Gastroesophageal sphincter (tissue), 4 donors: ENCODE measurements around the gene SAT2. TPM values are rescaled to one million over a fixed set of nuclear protein-coding genes. Genes with fewer than 3 reads are reported as not detected.
"Not testable (repeated sequence)": the region's sequence is repeated elsewhere in the genome, so short reads cannot be mapped to it uniquely, and the experiment has no call there.

Source experiments
- ATAC-seq: fragments of 150-250 bp; one replicate; pipeline ENCODE4 v1.9.1; 2016; ENCODE audit warnings: mild to moderate bottlenecking, moderate library complexity
- H3K27ac ChIP-seq, 4 donors: fragments of 200-600 bp; sonication (generic) in 3 of 4; 1 replicate in 3 of 4; 2 replicates in 1 of 4; pipeline ENCODE4 v1.5.1; 2016 to 2019
- H3K27me3 ChIP-seq: fragments of 200-600 bp; sonication (generic); one replicate; pipeline ENCODE4 v1.5.1; 2019
- H3K36me3 ChIP-seq, 2 donors: fragments of 200-600 bp; sonication (generic); one replicate each; pipeline ENCODE4 v1.5.1; 2019; ENCODE audit warnings: control low read depth in 1 of 2
- H3K4me1 ChIP-seq, 3 donors: fragments of 200-600 bp; sonication (generic); 1 replicate in 2 of 3; 2 replicates in 1 of 3; pipeline ENCODE4 v1.5.1; 2016 to 2019; ENCODE audit warnings: control low read depth in 2 of 3
- H3K4me3 ChIP-seq, 2 donors: fragments of 200-600 bp; sonication (generic); one replicate each; pipeline ENCODE4 v1.5.1; 2019; ENCODE audit warnings: mild to moderate bottlenecking in 1 of 2, moderate library complexity in 1 of 2
- H3K9me3 ChIP-seq, 3 donors: fragments of 200-600 bp; sonication (generic); one replicate each; pipeline ENCODE4 v1.5.1; 2017 to 2019; ENCODE audit warnings: control low read depth in 2 of 3
- CTCF ChIP-seq, 4 experiments: fragments of 200-600 bp in 2 of 4; fragments of 450-650 bp in 2 of 4; sonication (generic) in 1 of 4; IDR thresholded peaks; one replicate each; pipeline ENCODE4 v1.5.1; 2017 to 2019; ENCODE audit warnings: antibody characterized with exemption in 4 of 4, mild to moderate bottlenecking in 2 of 4, moderate library complexity in 2 of 4
- EP300 ChIP-seq: sonication (generic); formaldehyde crosslinking; IDR thresholded peaks from one replicate; pipeline ENCODE4 v1.6.1; 2017; ENCODE audit warnings: antibody characterized with exemption, mild to moderate bottlenecking
- POLR2A ChIP-seq, 2 donors: fragments of 450-650 bp; IDR thresholded peaks; one replicate each; pipeline ENCODE4 v1.6.1; 2017; ENCODE audit warnings: antibody characterized with exemption in 2 of 2, mild to moderate bottlenecking in 2 of 2, moderate library complexity in 1 of 2
- POLR2AphosphoS5 ChIP-seq: sonication (generic); formaldehyde crosslinking; IDR thresholded peaks from one replicate; pipeline ENCODE4 v1.6.1; 2017; ENCODE audit warnings: antibody characterized with exemption
- WGBS, 2 donors: methylation state at CpG; one replicate each; pipeline ENCODE4 v1.1.5; 2018; ENCODE audit warnings: low coverage in 1 of 2; 5-methylcytosine and 5-hydroxymethylcytosine counted together
- total RNA-seq, 4 donors: library from RNA; depleted of rRNA; stranded (reverse); fragments of >200 nt; gene quantifications; one replicate each; pipeline ENCODE4 v1.1.0, GENCODE V29; 2016

Gene SAT2
- total RNA-seq, 4 donors from 2014 or later = 50.6 to 72.3 (median 62.3) TPM

GRCh38 chr17:7613769-7614424 is 13.7 kb downstream of the SAT2 start:
- no peak for ATAC-seq
- WGBS, 2 donors = 3 to 10% methylated on average over 3 to 18 of the region's 20 CpGs
- TF ChIP-seq POLR2AphosphoS5 = no peak
- TF ChIP-seq CTCF (IDR thresholded peaks at IDR 0.05) = peak in 1 of 4 experiments; percentile 8
- Histone ChIP-seq H3K27ac (peak overlapping the region; percentile 71 to 98 (median 95)), H3K9me3 (no peaks in the 10 kb centered on the region), H3K36me3 (peaks cover 0 to 3% of the 10 kb centered on the region in 2 donors), H3K4me3 (peak overlapping the region; percentile 47 to 88), H3K27me3 (no peaks in the 10 kb centered on the region), H3K4me1 (peaks cover 0 to 55% (median 17%) of the 10 kb centered on the region in 3 donors)

- no peak for ATAC-seq
- Histone ChIP-seq H3K27ac (no peak overlapping the region), H3K27me3 (no peaks in the 10 kb centered on the region), H3K4me1 (peaks cover 0 to 55% (median 17%) of the 10 kb centered on the region in 3 donors), H3K4me3 (no peak overlapping the region), H3K36me3 (peaks cover 0 to 9% of the 10 kb centered on the region in 2 donors), H3K9me3 (no peaks in the 10 kb centered on the region)
- TF ChIP-seq EP300 (no peak), CTCF (IDR thresholded peaks at IDR 0.05) (no peak), POLR2AphosphoS5 (no peak), POLR2A (IDR thresholded peaks at IDR 0.05) (no peak)
- WGBS, 2 donors = 86 to 100% methylated on average over 1 of the region's 1 CpG
Measured at GRCh38 chr17:7612294-7612640, 15.4 kb downstream of the SAT2 start.

GRCh38 chr17:7611635-7612293 is 15.9 kb downstream of the SAT2 start:
- no peak overlapping the region for H3K27ac ChIP-seq
- H3K4me1 ChIP-seq = peaks cover 0 to 60% (median 17%) of the 10 kb centered on the region in 3 donors
- H3K4me3 ChIP-seq = no peak overlapping the region
- TF ChIP-seq CTCF (IDR thresholded peaks at IDR 0.05) = no peak
- no peak for TF ChIP-seq POLR2A (IDR thresholded peaks at IDR 0.05)
- no peak for TF ChIP-seq POLR2AphosphoS5
- no peak for TF ChIP-seq EP300
- peaks cover 0 to 9% of the 10 kb centered on the region in 2 donors for H3K36me3 ChIP-seq
- H3K27me3 ChIP-seq = no peaks in the 10 kb centered on the region
- H3K9me3 ChIP-seq = no peaks in the 10 kb centered on the region
- ATAC-seq = no peak
- WGBS, 2 donors = 63 to 68% methylated on average over 2 to 3 of the region's 3 CpGs

- Histone ChIP-seq H3K4me1 (peaks cover 0 to 63% (median 17%) of the 10 kb centered on the region in 3 donors), H3K9me3 (no peaks in the 10 kb centered on the region), H3K27me3 (no peaks in the 10 kb centered on the region), H3K4me3 (no peak overlapping the region), H3K27ac (no peak overlapping the region), H3K36me3 (peaks cover 0 to 12% of the 10 kb centered on the region in 2 donors)
- 100% methylated on average over 2 of the region's 2 CpGs; no CpG with 5 or more reads in 1 of the 2 donors for WGBS, 2 donors
- ATAC-seq = no peak
- TF ChIP-seq POLR2A (IDR thresholded peaks at IDR 0.05) (no peak), CTCF (IDR thresholded peaks at IDR 0.05) (no peak), POLR2AphosphoS5 (no peak), EP300 (no peak)
Measured at GRCh38 chr17:7610641-7611040, 17.0 kb downstream of the SAT2 start.

GRCh38 chr17:7606280-7606679 is 21.3 kb downstream of the SAT2 start:
- Histone ChIP-seq H3K36me3 (peaks cover 0 to 56% of the 10 kb centered on the region in 2 donors), H3K4me1 (peaks cover 0 to 31% (median 0%) of the 10 kb centered on the region in 3 donors), H3K4me3 (no peak overlapping the region), H3K9me3 (no peaks in the 10 kb centered on the region), H3K27ac (no peak overlapping the region), H3K27me3 (no peaks in the 10 kb centered on the region)
- ATAC-seq = no peak
- WGBS, 2 donors = 69 to 92% methylated on average over 2 to 4 of the region's 4 CpGs
- TF ChIP-seq EP300 (no peak), POLR2A (IDR thresholded peaks at IDR 0.05) (no peak), CTCF (IDR thresholded peaks at IDR 0.05) (no peak), POLR2AphosphoS5 (no peak)

GRCh38 chr17:7597561-7597960 is 30.1 kb downstream of the SAT2 start:
- not testable (repeated sequence) for H3K4me1 ChIP-seq, H3K4me3 ChIP-seq, H3K9me3 ChIP-seq, H3K27me3 ChIP-seq, H3K27ac ChIP-seq, ATAC-seq
- 100% methylated on average over 1 of the region's 5 CpGs; no CpG with 5 or more reads in 1 of the 2 donors for WGBS, 2 donors
- H3K36me3 ChIP-seq = peaks cover 3 to 98% of the 10 kb centered on the region in 2 donors
